GM18508 (cell line): ENCODE data around the gene CCNQ.

Source experiments
- ATAC-seq: cut with Tn5 transposase; IDR thresholded peaks from one replicate; pipeline ENCODE4 v1.9.1; 2021; ENCODE audit warnings: moderate number of reproducible peaks; ENCODE audit not compliant: insufficient read depth, unreplicated experiment

CCNQ gene

DNA sequence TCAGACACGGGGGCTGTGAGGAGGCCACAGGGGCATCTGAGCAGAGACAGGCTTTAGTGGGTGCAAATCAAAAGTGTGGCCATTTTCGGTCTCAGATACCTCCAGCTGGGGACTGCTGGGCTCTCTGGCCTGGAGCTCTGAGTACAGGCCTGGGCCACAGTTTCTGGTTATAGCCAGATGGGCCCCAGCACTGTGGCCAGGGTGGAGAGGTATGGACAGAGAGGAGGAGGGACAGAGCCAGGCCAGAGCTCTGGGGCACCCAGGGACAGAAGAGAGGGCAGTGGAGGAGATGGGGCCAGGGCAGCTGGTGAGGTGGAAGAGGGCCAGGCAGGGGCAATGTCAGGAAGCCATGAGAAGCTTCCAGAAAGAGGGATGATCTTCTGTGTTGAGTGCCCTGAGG, 20.1 kb downstream of the CCNQ start:
- ATAC-seq, result no peak

DNA sequence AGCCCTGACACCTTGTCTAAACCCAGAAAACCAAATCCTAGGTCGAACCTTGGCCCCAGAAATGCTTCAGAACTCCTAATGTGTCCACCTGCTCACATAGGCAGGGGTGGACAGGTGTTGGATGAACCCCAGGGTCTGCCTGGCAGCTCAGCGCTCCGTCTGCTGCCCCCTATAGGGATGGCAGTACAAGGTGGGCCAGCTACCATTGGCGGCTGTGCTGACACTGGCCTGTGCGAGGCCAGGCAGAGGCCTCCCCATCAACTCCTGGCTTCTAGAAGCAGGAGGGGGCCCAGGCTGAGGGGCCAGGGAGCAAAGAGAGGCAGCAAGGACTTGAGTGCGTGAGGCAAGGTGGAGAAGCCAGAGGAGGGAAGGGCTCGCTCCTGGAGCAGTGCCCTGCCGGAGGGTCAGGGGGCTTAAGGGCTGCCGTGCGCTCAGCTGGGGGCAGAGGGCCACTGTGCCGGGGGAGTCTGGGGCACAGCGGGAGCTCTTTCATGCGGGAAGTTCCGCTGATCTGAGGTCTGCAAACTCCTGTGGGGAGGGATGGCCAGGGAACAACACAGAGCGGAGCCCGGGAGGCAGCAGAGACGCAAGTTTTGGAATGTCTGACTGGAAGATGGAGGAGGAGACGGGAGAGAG, 20.6 kb downstream of the CCNQ start:
- no peak for ATAC-seq

DNA sequence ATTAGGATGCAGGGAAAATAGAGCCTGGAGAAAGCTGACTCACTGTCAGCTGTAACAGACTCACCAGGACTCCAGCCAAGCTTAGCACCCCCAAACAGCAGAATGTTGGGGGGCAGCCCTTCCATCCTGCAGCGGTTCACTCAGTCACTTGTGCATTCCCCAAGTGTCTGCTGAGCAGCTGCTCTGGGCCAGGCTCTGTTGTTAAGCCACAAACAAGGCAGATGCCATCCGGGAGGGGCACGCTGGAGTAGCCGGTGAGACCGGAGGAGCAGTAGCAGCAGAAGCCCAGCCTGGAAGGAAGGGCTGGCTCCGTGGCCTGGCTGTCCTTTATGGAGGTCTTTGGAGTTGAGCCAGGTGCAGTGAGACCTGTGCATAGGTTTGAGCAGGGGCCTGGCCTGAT, 22.0 kb downstream of the CCNQ start:
- ATAC-seq, result no peak

DNA sequence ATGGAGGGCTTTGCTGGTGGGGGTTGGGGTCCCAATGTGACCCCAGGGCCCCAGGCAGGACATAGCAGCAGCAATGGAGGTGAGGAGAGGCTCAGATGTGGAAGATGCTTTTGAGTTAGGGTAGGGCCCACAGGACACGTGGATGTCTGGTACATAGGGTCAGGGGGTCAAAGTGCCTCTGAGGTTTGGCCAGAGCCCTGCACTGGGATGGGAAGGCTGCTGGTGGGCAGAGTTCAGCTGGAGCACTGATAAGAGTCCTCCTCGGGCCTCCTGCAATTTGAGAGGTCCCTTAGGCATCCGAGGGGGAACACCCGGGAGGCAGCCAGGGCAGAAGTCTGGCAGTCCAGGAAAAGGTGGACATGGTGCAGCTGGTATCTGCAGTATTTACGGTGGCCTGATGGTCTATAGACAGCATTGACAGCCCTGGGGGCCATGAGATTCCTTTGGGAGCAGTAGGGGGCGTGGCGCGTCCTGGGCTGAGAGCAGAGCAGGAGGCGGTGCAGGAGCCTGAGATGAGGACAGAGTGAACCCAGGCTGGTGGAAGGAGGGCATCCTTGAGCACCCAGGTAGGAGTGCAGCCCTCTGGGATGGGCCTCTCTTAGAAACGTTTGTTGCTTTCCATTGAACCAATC, 22.6 kb downstream of the CCNQ start:
- ATAC-seq, result no peak

DNA sequence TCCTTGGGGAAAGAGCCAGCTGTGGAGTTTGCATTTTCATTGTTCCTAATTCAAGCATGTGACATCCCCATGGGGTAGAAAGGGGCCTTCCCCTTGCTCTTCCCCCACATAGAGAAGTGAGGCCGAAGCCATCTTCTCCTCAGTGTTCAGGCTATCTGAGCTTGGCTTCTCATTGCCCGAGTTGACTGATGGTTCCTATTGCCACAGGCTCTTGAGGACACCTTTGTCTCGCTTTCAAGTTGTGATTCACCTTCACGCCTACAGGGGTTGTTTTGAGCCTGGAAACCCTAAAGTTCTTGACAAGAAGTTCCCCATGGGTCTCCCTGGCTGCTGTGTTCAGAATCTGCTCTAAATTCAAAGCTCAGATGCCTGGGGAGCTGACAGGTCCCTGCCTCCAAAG, 25.0 kb downstream of the CCNQ start:
- no peak for ATAC-seq

DNA sequence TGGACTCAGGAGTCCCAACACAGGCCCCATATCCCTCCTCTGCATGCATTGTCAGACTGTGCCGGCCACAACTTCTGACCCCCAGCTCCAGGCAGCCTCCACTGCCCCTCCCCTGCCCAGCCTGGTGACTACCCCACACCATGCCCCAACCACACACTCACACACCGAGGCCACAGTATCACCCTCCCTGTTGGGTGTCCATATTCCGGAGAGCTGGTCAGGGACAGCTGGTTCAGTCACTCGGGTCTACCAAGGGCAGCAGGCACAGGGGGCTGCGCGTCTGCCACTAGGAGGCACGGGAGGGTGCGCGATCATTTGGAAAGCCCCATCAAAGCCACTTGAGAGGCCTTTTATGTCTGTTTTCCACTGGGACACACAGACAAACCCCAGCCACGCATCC, 26.3 kb downstream of the CCNQ start:
- ATAC-seq, result no peak

DNA sequence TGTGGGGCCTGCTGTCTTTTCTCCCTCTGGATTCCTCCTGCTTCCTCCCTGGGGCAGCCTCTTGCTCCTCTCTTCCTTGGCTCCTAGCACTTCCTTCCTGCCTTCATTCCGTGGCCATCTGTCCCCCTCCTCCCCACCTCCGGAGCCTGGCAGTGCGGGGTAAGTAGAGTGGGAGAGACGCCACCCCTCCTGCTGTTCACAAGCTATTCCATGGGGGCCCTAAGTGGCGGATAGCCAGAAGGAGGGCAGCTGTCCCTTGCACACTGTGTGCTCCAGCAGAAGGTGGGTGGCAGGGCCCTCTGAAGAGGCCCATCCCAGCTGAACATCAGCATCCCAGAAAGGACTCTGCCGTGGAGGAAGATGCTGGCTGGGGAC, 27.4 kb downstream of the CCNQ start:
- ATAC-seq, result no peak

DNA sequence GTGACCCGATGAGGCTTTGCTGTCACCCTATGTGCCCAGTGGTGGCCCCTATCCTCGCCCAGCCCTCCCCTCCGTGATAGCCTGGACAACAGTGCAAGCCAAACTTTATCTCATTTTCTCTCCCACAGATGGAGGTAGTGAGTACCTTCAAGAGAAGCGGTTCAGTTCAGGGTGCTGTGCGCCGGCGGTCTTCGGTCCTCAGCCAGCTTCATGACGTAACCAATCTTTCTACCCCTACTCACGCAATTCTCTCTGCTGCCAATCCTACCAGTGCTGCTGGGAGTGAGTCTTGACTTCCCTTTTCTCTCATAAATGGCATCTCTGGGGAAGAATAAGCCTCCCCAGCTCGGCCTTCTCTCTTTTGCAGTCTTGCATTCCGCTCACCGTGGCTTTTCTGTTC, 29.5 kb downstream of the CCNQ start:
- no peak for ATAC-seq

DNA sequence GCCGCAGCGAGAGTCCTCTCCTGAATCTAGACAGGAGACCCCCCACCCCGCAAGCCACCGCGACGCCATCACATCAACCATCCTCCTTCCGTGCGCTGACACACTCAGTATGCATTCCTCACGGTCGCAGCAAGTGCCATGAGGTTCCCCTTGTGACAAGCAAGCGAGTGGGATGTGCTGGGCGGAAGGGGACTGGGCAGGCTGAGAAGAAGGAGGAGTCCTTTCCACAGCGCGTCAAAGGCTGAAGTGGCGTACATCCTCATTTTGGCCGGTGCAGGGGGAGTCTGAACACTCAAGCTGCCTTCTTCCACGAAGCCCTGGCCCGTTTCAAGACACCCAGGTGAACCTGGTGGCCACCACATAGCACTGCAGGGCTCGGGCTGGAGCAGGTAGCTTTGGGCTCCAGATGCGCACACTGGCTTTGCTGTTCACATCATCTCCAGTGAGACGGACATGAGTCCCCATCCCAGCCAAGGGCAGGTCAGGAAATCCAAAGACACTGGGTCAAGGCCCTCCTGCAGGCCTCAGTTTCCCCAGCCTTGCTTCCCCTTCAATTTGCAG, 30.4 kb downstream of the CCNQ start:
- ATAC-seq, result no peak

DNA sequence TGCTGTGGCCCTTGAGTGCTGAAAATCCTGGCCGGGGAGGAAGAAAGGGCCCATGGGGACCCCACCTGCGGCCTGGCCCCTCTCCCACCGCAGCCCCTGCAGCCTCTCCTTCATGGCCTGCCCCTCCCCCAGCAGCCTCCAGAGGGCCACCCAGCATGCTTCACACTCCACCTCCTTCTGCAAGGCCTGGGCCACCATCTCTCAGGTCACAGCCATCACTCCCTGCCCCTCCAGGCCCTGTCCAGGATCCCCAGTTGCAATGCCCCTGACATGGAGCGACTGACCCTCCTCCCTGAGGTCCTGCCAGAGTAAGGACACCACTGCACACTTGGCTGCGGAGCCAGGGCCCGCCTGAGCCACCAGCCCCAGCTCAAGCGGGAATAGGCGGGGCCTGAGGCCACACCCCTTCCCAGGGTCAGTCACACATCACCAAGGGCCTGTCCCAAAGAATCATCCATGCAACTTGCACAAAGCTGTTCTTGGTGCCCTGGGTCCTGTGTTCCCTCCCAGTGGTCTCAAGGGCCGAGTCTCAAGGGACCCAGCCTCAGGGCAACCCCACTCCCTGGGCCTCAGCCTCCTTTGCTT, 32.9 kb downstream of the CCNQ start:
- no peak for ATAC-seq

DNA sequence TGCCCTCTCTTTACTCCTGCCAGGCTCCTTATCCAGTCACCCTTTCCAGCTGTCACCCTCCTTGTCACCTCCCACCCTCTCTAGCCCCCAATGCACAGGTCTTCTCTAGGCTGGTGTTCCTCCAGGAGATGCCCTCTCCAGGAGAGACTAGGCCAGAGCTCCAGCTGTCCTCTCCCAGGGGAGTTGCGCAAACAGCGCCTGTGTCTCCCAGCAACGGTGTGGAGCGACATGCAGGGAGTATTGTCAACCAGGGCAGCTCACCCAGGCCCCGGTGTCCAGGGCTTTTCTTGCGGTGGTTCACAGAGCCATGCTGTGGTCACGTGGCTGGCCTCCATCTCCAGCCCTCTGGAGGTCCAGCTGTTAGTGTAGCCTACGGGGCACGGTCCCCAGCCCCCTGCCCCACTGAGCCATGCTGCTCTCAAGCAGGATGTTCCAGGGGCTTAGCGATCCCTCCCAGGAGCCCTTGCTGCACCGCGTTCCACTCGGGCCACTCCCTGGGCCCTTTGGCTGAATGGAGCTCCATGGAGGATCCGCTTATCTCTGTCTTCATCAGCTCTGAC, 34.8 kb downstream of the CCNQ start:
- no peak for ATAC-seq

DNA sequence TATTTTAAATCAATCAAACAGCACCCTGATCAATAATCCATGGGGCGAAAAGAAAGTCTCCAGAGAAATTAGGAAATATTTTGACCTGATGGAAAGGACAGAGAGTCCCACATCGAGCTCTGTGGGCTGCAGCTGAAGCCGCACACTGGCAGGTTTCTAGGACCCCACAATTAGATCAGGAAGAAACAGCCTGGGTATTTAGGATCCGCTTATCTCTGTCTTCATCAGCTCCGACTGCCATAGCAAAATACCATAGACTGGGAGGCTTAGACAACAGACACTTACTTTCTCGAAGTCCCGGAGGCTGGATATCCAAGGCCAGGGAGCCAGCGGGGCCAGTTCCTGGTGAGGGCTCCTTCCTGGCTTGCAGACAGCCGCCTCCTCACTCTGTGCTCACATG, 36.4 kb downstream of the CCNQ start:
- ATAC-seq, result no peak

DNA sequence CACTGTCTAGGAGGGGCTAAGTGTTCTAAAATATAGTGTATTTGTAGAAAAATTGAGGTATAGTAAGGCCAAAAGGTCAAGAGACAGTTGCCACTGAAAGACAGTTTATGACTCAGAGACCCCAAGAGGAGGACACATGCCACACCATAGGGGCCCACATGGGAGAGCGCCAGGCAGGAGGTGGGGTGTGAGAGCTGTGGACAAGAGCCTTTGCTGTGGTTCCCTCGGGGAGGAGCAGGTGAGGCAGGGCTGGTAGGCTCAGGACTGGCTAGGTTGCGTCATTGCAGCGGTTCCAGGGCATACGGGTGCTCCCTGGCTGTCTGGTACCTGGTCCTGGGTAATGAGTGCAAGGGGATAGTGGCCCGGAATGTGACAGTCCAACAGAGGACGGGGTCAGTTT, 37.6 kb downstream of the CCNQ start:
- no peak for ATAC-seq

DNA sequence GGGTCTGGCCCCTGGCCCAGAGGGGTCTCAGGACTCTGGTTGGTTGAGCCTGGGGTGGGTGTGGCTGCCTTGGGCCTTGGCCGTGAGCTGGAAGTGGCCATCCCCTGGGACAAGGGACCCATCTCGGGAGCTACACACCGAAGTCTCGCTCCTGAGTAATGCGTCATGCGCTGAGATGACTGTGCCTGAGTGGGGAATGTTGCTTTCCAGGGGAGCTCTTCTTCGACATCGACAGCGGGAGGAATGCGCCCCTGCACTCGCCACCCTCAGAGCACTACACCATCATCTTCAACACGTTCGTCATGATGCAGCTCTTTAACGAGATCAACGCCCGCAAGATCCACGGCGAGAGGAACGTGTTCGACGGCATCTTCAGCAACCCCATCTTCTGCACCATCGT, 38.5 kb downstream of the CCNQ start:
- no peak for ATAC-seq

DNA sequence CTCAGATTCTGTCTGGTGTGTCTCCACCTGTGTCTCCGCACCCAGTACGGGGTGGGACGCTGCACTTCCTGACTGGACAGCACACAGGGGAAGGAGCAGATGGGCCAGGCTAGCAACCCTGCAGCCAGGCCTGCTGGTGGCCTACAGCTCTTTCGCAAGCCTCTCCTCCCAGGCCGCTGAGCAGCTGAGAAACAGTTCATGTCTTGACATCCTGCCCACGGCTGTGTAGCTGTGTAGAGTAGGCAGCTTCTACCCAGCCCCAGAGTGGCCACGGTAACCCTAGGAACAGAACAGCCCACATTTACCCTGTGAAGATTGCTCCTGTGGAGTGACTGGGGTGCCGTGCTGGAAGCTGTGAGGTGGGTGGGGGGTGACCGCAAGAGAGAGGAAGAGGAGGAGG, 38.9 kb downstream of the CCNQ start:
- no peak for ATAC-seq

DNA sequence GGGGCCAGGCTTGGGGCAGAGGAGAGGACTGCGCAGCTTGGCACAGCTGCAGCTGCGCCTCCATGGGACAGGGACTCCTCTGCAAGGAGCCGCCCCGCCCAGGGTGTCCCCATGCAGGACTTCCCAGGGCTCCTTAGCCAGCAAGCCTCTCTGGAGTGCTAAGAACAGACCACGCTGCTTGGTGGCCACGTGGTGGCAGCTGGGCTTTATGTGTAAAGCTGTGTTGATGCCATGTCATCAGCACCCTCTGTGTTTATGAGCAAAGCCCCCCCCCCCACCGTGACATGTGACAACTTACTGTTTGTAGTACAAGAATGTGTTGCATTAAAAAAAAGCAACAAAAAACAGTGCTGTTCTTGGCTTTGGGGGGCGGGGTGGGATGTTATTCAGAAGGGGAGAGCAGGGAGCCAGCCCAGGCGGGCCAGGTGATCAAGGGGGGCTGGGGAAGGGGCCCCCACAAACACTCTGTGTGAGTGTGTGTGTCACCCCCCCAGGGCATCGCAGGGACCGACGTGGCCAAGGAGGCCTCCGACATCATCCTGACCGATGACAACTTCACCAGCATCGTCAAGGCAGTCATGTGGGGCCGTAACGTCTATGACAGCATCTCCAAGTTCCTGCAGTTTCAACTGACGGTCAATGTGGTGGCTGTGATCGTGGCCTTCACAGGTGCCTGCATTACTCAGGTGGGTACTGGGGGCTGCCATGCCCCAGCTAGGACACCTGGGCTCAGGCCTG, 41.2 kb downstream of the CCNQ start:
- no peak for ATAC-seq

DNA sequence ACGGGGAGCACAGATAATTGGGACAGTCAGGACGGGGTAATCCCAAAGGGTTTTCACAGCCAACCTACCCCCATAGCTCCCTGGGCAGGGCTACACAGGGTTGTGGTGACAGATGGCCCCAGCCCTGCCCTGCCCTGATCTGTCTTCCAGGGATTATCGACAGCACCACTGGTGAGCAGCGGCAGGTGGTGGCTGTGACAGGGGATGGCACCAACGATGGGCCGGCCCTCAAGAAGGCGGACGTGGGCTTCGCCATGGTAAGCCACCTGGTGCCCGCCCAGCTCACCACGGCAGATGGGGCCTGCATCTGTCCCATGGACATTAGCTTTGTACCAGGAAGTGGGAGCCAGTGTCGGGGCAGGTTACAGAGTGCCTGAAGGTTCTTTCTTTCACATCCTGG, 42.2 kb downstream of the CCNQ start:
- ATAC-seq, result no peak

DNA sequence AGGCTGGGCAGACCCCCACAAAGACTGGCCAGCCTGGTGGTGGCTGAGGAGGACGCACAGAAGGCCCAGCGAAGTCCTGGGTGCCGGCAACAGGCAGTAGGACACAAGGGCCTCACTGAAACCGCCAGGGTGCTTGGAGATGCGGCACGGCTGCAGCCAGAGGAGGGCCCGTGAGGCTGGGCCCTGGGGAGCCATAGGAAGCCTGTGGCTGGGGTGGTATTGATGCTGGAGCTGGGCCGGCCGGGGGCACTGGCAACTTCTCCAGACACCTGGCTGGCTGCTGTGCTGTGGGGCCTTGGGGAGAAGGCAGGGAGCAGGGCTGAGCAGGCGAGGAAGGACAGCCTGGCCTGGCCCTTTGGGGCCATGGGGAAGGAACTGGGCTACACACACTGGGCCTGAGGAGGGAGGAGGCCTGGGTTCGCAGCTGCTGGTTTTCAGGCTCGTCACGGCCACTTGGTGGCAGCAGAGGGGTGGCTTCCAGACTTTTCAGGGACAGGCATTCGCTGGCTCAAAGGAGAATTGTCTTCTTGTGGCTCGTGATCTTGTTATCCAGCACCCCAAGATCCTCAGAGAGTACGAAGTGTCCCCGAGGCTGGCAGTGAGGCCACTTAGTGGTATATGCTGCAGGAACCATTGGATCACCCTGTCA, 44.3 kb downstream of the CCNQ start:
- ATAC-seq, result no peak

DNA sequence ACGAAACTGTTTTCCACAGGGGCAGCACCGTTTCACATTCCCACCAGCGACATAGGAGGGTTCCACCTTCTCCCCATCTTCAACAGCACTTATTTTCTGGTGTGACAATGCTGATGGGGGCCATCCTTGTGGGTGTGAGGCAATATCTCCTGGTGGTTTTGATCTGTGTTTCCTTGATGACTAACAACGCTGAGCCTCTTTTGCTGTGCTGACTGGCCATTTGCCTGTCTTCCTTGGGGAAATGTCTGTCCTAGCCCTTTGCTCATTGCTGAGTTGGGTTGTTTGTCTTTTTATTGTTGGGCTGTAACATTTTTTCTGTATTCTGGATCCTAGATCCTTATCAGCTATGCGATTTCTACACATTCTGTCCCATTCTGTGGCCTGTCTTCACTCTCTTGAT, 47.8 kb downstream of the CCNQ start:
- no peak for ATAC-seq

DNA sequence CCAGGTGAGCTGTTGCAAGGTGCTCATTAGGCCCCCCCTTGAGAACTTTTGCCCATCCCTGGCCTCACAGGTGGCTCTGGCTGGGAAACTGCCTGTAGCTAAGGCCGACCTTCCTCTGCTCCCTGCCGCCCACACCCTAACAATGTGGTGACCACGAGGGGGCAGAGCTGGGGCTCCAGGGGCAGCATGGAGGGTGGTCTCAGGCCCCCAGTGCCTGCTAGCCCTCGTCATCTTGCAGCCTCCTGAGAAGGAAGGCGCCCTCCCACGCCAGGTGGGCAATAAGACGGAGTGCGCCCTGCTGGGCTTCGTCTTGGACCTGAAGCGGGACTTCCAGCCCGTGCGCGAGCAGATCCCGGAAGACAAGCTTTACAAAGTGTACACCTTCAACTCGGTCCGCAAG, 49.1 kb downstream of the CCNQ start:
- no peak for ATAC-seq
